Retinal pigment epithelial cell (primary cell): ENCODE measurements around the gene GPR61.

ENCODE experiments used
- DNase-seq: peaks from one replicate; pipeline ENCODE4 v3.0.0-alpha.2; 2010; ENCODE audit warnings: low read depth
- H3K4me3 ChIP-seq: 2 replicates; pipeline ENCODE4 v1.5.1; 2011; ENCODE audit warnings: mild to moderate bottlenecking, low read length, control low read depth, moderate library complexity
- TF ChIP-seq, protein P1 (sequence below): conservative IDR thresholded peaks from 2 replicates; pipeline ENCODE4 v1.5.1; 2011; ENCODE audit warnings: low read depth, low read length, control low read depth, inconsistent platforms

The GPR61 gene

DNA sequence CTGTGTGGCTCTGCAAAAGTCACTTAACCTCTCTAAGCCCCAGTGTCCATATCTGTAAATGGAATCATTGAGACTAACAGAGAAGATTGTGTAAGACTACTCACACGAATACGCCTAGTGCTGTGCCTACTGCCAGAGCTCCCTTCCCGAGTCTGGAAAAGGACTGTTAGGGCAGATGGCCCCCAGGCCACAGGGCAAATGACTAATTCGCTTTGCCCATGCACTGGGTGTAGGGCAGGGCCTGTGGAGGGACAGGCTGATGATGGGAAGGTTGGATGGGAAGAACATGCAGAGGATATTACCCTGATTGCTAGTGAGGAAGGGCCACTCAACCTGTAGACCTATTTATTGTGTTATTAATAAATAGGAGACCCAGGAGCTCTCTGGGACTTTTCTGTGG, 4.2 kb upstream of the GPR61 start:
- DNase-seq, result no peak
- H3K4me3 ChIP-seq, result no peak overlapping the region
- TF ChIP-seq, protein P1, sequence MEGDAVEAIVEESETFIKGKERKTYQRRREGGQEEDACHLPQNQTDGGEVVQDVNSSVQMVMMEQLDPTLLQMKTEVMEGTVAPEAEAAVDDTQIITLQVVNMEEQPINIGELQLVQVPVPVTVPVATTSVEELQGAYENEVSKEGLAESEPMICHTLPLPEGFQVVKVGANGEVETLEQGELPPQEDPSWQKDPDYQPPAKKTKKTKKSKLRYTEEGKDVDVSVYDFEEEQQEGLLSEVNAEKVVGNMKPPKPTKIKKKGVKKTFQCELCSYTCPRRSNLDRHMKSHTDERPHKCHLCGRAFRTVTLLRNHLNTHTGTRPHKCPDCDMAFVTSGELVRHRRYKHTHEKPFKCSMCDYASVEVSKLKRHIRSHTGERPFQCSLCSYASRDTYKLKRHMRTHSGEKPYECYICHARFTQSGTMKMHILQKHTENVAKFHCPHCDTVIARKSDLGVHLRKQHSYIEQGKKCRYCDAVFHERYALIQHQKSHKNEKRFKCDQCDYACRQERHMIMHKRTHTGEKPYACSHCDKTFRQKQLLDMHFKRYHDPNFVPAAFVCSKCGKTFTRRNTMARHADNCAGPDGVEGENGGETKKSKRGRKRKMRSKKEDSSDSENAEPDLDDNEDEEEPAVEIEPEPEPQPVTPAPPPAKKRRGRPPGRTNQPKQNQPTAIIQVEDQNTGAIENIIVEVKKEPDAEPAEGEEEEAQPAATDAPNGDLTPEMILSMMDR, result no peak

DNA sequence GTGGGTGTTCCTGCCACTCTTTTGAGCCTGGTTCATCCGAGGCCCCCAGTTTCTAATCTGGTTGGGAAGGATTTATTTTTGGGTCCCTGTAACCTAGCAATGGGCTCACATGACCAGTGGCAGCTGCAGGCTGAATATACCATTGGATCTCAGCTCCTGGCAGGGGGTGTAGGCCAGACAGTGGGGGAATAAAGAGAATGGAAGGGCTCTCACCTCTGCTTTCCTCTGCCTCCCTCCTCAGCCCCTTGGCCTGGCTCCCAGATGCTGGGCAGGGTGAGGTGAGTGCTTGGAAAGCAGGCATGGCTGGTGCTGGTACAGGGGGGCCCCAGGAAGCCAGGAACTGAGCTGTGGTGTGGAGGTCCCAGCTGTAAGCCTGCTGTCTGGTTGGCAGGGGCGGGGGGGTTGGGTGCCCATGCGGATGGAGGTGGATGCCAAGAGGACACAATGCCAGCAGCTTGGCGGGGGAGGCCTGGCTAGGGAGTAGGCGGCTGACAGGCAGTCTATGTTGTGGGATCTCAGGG, 3.6 kb upstream of the GPR61 start:
- TF ChIP-seq, protein P1, result no peak
- DNase-seq, result peak; percentile 39

DNA sequence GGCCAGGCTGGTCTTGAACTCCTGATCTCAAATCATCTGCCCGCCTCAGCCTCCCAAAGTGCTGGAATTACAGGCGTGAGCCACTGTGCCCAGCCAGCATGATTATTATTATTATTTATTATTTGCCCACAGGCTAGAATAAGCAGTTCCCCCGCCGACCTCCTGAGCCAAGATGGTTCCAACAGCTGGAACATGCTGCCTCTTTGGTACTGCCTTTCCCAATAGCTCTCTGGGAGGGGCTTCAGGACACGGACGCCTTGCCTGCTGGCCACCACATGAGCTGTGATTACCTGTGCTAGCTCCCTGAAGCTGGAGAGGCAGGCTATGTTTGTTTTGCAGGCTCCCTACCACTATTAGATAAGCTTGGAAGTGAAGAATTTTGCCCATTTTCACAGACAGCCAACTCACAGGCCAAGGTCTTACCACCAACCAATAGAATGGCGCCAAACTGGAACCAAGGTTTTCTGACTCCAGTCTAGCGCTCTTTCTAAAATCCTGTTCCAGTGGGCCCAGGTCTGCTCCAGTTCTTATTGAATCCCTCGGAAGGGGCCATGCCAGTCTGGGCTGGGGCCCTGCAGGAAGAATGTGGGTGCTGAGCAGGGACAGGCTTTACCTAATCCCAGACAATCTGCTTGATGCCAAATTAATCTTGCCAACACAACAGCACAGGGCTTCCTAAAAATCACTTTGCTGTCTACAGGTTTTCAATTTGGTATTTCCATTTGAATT, 2.1 kb upstream of the GPR61 start:
- TF ChIP-seq, protein P1, result no peak
- DNase-seq, result no peak
- no peak overlapping the region for H3K4me3 ChIP-seq

More for the DNA sequence above, 3.6 kb upstream of the GPR61 start:
- H3K4me3 ChIP-seq, result no peak overlapping the region

DNA sequence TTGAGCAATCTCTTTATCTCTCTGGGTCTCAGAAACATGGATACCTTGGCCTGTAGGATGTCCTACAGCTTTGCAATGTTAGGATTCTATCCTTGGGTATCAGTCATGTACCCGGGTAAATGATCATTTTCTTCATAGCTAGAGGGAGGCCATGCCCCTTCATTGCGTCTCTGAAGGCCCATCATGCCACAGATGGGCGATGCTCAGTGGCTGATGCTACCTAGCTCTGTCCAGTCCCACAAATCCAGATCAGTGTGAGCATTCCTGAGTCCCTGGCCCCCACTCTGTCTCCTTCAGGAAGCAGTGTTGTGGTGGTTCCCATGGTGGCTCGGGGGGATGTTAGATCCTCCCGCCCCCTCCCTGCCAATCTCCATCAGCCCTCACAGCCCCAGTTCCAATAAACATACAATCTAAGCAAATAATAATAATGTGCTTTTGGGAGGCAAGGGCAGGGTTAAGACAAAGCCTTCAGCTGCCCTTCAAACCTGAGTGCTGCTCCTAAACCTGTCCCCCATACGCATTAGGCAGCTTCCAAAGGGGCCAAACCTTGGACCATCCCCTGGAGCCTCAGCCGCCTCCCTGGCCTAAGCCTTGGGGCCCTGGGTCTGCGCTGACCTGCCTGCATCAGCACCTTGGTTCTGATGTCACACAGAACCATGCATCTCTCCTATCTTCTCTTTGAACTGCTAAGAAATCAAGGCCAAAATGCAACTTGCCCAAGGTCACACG, 681 bp upstream of the GPR61 start:
- no peak for DNase-seq
- TF ChIP-seq, protein P1, result no peak
- no peak overlapping the region for H3K4me3 ChIP-seq

DNA sequence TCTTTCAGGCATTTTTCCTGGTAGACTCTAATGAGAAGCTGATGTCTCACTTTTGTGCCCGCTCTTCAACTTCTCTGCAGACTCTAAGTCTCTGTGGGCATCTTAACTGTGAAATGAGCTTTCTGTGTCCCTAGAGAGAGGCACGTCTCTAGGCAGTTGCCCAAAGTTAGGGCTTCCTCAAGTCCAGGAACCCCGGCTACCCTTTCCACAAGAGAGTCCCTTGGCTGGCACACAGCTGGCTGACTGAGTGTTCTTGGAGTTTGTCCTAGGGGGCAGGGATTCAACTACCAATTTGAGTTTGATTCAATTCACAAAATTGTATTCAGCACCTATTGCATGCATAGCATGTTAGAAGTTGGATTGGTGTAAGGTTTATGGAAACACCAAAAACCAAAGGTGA, 1.4 kb downstream of the GPR61 start:
- DNase-seq, result no peak
- TF ChIP-seq, protein P1, result no peak
- H3K4me3 ChIP-seq, result no peak overlapping the region

DNA sequence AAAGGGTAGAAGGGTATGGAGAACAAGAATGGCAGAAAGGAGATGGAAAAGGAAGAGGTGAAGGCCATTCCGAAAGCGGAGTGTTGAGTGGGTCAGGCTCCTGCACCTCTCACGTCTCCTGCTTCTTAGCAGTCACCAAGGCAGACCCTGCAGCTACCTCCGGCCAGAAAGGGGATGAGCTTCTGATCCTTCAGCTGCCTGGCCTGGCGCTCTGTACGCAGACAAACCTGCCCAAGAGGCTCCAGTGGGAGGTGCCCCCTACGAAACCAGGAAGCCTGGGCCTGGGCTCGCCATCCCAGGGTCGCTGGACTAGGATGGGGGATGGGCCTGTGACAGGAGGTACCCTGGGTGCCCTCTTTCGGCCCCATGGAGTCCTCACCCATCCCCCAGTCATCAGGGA, 3.0 kb downstream of the GPR61 start:
- TF ChIP-seq, protein P1, result no peak
- H3K4me3 ChIP-seq, result no peak overlapping the region
- DNase-seq, result no peak
